ENCODE results near the gene WDR5.

WDR5 gene

DNA sequence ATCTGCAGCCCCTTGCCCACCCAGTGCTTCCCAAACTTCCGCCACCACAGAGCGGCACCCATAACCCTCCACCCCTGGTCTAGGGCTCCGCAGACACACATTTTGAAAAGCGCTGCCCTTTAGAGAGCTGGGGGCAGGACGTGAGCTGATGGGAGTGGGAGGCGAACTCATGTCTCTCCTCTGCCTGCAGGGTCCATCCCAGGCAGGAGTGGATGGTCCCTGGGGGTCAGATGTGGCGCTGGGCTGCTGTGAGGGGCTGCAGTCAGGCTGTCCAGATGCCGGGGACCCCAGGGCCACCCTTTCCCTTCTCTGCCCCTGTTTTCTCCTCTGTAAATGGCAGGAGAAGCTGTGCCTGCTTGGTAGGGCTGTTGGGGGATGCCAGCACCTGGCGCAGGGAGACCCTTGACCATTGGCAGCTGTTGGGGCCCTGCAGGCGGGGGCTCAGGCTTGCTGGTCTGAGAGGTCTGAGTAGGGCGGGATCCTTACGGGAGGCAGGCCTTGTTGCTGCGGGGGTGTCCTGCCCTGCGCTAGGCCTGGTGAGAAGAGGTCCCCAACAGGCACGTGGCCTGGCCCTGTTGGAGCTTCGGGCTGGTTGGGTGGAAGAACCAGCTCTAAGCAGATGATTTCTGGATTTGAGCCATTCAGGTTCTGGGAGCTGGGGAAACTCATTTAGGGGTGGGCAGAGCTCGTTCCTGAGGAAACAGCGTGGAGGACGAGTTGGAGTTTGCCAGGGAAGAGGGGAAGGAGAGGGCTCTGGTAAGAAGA lies 38.8 kb downstream of the WDR5 start:
- DNase-seq, result no peak

DNA sequence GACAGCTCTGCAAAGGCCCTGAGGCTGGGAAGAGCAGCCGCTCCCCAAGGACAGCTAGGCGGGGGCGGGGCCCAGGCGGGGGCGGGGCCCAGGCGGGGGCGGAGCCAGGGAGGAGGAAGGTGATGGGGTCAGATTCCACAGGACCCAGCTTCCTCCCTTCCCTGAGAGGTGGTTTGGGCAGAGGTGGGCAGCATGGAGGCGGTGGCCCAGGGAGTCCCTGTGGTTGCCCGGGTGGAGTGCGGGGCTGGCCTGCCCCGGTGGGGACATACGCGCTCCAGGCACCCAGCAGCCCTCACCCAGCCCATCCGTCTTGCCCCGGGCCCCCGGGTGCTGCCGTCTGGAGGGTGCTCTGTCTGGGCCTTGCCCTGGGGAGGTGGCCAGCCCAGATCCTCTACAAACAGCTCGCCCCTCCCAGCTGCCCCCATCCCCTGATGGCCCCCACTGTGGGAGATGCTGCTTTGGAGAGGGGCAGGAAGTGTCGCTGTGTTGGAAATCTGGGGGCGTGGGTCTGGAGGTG lies 39.5 kb downstream of the WDR5 start:
- no peak for DNase-seq

DNA sequence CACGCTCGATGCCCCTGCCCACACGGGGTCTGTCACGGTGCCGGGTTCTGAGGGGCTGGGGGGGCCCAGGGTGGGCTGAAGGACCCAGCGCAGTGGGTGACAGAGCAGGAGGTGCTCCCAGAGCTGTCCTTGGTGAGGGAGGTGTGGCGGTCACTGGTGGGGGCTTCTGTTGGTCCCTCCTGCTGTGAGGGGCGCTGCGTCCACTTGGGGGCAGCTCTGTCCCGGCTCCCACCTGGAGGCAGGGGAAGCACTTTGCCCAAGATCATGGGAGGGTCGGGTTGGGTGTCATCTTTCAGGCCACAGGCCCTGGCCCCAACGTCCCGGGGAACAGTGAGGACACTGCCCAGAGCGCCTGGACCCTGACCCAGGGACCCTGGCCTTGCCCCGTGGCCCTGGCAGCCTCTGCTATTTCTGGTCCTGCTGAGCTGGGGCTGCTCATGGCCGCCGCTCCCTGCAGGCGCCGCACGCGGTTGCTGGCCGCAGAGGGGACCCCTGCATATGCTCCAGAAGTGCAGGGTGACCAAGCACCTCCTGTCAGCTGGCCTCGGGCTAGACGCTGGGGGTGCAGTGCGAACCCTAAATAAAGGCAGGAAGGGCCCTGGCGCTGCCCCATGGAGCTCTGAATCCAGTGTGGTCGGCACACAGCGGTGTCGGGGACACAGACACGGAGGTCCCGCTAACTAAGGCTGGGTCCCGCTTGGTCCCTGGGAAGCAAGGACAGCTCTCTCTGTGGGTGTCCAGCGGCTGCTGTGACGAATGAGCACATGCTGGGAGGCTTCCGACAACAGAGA lies 40.1 kb downstream of the WDR5 start:
- no peak for DNase-seq

- DNase-seq, result no peak
These were observed 40.7 kb downstream of the WDR5 start for GRCh38 chr9:134176599-134176968.

- no peak for DNase-seq
These were observed 41.3 kb downstream of the WDR5 start for GRCh38 chr9:134177186-134177585.

DNA sequence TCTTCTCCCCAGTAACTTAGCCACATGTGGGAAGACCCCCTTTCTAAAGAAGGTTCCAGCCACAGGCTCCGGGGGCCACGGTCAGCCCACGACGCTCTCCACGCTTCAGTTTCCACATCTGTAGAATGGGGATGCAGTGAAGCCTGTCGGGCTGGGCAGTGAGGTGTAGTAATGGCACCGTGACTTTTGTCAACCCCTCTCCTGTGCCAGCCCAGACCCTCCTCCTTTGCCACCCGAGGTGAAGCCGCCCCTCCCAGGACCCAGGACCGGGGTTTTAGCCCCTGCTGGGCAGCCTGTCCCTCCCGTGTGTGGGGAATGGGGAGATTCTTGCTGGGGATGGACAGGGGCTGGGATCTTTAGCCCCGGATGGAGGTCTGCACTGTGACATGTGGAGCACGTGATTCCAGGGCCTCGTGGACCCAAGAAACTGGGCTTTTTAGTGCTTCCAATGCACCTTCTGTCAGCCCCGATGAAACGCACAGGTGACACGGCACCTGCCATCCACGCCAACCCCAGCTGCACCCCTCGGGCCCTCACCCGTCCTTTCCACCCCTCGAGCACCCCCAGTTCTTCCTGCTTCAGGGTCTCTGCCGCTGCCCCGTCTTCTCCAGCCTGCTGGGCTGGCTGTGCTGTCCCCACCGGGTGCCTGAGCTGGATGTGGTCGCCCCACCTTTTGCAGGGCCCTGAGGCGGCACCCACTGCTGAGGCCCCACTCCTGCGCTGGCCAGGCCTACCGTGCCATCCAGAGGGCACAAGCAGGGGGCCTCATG lies 41.9 kb downstream of the WDR5 start:
- DNase-seq, result no peak

DNA sequence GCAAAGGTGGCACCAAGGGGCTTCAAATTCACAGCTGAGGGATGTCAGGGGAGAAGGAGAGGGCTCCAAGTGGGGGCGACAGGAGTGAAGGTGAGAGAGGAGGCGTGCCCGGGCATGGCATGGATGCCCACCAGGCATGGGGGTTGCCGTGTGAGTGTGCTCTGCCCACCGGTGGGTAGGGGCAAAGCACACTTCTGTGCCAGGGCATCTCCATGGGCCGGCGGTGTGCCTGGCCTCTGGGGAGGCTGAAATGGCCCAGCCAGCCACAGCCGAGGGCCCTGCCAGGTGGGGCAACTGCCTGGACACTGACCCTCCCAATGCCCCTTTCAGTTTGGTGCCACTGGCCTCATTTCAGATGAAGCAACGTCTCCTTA lies 42.5 kb downstream of the WDR5 start:
- DNase-seq, result no peak

DNA sequence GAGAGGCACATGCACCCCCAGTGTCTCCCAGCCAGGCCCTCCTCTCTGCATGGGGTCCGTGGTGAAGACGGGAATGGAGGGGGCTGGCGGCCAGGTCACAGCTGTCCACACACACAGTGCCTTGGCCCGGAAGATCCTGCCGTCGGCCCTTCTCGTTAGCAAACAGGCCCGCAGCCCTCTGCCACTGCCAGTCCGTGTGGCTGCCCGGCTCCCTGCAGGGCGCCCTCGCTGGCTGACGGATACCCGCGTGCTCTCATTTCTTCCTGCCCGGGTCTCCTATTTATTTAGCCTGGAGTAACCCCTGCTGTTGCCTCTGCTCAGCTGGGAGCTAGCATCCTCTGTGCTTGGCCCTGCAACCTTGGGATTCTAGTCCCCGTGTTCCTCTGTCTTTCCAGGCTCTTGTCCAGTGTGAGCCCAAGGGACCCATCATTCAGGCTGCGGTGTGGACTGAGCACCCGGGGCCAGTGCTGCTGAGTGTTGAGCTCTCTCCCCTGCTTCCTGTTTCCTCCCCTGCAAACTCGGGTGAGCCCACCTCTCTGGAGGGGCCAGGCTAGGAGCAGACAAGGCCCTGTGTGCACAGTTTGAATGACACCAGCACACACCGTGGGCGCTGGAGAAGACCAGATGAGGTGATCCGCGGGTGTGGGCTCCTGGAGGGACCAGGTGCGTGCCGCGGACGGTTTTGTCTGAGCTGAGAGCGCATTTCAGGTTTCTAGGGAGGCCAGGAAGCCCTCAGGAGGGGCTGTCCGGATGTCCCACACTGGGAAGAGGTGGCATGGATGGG lies 43.1 kb downstream of the WDR5 start:
- DNase-seq, result no peak

GRCh38 chr9:134179595-134179917 lies 43.7 kb downstream of the WDR5 start:
- no peak for DNase-seq

DNA sequence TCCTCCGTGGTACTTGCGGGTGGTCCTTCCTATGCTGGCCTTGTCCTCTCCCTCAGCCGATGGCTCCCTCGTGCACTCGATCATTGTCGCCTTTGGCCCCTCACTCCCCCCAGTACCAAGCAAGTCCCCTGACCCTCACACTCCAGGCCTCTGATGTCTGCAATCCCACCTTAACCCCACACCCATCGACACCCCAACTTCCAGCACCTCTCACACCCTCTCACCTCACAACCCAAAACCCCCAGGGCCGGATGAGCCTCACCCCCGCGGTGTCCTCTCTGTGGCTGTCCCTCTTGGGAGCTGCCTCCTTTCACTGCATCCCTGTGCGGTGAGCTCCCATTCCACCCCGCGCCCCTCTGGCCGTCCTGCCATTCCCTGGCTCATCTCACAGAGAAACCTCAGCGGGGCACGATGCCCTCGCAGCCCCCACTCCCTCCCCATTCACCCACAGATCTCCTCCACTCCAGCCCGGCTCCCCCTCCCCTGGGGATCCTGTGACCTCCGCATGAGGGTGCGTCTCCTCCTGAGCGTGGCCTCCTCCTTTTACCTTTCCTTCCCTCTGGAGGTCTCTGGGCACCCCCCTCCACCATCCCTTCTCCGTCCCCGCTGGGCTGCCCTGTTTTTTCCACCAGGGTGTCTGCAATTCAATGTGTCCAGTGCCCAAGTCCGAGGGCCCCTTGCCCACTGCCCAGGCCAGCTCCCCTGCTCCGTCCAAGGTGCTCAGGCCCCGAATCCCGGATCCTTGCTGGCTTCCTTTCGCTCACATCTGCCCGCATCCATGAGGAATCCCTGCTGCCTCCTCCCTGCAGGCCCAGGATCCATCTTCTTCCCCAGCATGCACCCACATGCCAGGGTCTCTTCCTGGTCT lies 44.3 kb downstream of the WDR5 start:
- no peak for DNase-seq

GRCh38 chr9:134180786-134181647 lies 45.1 kb downstream of the WDR5 start:
- no peak for DNase-seq

- DNase-seq, result no peak
These were observed 45.8 kb downstream of the WDR5 start for GRCh38 chr9:134181648-134182034.

DNA sequence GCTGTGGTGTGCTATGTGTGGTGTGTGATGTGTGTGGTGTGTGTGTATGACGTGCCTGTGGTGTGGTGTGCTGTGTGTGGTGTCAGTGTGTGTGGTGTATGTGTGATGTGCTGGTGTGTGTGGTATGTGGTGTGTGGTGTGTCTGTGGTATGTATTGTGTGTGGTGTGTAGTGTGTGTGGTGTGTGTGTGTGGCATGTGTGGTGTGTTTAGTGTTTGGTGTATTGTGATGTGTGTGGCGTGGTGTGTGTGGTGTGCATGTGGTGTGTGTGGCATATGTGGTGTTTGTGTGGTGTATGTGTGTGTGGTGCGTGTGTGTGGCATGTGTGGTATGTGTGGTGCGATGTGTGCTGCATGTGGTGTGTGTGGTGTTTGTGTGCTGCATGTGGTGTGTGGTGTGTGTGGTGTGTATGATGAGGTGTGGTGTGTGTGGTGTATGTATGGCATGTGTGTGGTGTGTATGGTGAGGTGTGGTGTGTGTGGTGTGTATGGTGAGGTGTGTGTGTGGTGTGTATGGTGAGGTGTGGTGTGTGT lies 46.7 kb downstream of the WDR5 start:
- no peak for DNase-seq

DNA sequence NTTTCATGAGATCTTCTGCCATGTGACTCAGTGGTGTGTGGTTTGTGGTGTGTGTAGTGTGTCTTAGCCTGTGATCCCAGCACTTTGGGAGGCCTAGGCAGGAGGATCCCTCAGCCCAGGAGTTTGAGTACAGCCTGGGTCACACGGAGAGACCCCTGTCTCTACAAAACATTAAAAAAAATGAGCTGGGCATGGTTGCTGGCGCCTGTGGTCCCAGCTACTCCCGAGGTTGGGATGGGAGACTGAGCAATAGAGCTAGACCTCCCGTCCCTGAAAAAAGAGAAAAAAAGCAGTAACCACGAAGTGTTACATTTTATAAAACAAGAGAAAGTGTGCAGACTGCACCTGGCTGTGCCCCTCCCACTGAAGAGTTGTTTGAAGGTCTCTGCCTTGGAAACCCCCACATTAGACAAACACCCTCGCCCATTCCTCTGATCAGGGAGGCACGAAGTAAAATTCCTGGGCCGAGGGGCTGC lies 49.7 kb downstream of the WDR5 start:
- no peak for DNase-seq

DNA sequence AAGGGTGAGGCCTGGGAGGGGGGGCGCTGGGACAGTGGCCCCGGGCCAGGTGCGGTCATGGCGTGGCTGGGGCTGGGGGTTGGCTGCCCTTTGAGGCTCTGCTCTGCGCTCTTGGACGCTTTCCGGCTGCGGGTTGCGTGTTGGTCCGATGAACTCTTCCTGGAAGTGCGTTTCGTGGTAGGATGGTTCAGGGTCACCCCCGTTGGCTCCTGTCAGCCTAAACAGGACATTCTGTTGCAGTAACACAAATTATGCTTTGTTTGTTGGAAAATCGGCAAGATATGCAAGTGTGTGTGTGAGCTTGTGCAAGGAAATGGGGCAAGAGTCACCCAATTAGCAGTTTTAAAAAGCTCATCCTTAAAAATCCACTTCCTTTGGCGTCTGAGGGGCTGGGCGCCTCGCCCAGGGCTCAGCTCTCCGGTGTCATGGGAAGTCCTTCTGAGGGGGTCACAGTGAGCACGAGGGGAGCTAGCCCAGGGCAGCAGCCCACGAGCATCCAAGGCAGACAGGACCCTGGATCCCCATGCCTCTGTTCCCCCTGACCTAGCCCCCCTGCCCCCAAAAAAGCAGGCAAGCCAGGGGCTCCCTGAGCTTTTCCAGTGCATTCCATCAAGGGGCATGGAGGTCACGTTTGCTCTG lies 50.7 kb downstream of the WDR5 start:
- no peak for DNase-seq

DNA sequence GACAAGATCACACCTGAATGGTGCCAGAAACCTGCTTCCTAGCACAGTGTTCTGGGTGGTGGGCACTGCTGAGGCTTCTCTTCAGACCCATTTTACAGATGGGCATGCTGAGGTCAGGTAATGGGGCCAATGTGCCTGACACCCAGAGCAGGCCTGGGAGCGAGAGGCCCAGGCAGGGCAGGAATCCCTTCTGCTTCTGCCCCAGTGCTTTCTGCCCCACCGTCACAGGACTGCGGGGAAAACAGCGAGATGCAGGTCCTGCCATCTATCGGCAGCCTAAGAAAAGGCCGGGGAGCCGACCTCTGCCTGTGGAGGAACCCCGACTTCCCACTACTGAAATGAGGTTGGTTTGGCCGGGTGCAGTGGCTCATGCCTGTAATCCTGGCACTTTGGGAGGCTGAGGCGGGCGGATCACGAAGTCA lies 51.2 kb downstream of the WDR5 start:
- no peak for DNase-seq

- DNase-seq, result no peak
These were observed 52.1 kb downstream of the WDR5 start for GRCh38 chr9:134187891-134188385.

DNA sequence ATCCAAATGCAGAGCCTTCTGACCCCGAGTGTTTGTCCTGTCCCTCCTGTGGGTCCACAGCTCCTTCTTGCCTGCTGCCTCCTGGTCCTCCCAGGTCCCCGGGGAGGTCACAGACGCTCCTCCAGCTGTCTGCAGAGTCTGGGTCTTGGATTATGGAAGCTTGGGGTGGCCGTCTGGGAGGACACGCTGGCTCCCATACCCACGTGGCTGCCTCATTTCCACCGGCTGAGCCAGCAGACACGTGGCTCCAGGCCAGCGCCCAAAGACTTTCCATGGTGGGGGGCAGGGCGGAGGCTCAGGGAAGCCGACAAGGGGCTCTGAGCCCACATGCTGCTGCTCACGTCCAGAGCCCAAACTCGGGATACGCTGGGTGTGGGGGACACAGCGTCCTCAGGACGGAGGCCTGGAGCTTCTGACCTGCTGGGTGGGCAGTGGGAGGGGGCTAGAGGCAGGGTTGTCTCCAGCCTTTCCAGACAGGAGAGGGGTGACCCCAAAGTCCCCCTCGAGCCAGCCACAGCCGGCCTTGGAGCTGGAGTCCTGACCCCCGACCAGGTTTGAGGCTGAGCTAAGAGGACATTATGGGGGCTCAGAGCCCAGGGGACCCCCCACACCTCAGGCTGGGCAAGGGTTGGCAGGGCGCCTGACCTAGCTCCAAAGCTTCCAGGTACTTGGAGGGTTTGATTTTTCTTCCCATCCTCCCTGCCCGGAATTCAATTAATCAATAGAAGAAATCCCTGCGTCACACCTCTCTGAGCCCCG lies 52.7 kb downstream of the WDR5 start:
- DNase-seq, result no peak

- no peak for DNase-seq
These were observed 53.2 kb downstream of the WDR5 start for GRCh38 chr9:134189145-134189469.

Measured in stimulated activated CD4-positive, alpha-beta T cell treated with anti-CD3 and anti-CD28 coated beads, Interleukin-2, amount 100 ng/mL, for 24 hours (primary cell).